ENCODE results near the gene GARIN5B. TPM values are rescaled to one million over a fixed set of nuclear protein-coding genes. Genes with fewer than 3 reads are reported as not detected.
A peak's percentile ranks its signal among the peaks of the same experiment; 100 is the strongest.

The GARIN5B gene
- total RNA-seq, 4 donors from 2014 or later: not detected

DNA sequence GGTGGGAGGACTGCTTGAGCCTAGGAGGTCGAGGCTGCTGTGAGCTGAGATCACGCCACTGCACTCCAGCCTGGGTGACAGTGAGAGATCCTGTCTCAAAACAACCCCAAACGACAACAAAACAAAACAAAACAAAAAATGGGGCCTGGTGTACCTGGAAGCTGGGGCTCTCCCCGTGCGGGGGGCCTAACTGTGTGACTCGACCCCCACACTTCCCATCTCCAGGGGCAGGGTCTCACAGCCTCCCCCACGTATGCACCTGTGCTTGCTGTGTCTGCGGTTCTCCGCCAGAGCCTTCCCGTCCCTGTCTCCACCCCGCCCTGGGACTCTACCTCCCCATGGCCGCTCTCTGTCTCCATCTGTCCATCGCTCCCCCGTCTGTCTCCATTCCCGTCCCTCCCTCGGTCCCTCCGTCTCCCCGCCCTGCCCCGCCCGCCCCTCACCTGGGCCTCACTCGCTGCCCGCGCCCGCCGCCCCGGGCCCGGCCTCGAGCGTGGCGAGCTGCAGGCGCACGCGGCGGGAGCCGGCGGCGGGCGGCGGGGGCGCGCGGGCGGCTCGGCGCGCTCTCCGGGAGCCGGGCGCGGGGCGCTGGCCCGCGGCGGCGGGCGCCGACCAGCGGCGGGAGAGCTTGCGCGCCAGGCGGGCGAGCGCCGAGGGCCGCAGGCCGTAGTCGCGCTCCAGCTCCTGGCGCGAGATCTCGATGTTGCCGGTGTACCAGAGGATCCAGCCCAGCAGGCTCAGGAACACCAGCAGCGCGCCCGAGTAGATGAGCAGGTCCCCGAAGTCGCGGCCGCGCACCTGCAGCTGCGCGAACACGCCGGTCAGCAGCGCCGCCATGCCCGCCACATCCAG is 20.4 kb upstream of the GARIN5B start:
- peak; percentile 72 to 77 for DNase-seq
- H3K27ac ChIP-seq: peak overlapping the region in 1 of 3 donors; percentile 98
- 18 to 20% methylated on average over 15 to 19 of the region's 88 CpGs for WGBS, 2 donors

DNA sequence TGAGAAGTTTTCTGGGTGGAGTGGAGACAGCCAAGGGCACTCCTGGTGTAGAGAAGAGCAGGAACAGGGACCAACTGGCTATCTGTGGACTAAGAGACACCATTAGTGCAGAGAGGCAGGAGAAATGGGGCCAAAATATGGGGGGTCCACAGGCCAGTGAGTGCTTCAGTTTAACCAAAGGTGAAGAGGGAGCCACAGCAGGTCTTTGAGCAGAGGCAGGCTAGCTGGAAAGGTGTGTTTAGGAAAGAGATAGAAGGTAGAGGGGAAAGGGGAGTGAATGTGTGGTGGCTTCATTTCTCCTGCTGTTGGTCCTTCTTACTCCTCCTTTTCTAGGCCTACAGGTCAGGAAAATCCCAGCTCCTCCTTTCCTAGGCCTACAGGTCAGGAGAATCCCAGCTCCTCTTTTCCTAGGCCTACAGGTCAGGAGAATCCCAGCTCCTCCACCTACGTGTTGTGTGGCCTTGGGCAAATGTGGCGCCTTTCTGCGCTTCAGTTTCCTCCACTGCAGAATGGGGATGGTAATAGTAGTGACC is 19.5 kb upstream of the GARIN5B start:
- DNase-seq: no peak
- Histone ChIP-seq H3K27me3 (peaks cover 3% of the 10 kb centered on the region), H3K9me3 (no peaks in the 10 kb centered on the region), H3K4me3 (replicated peaks in 1 of 3) (no peak overlapping the region), H3K36me3 (peaks cover 4% of the 10 kb centered on the region in 2 donors), H3K4me1 (peaks cover 28 to 30% of the 10 kb centered on the region in 2 donors), H3K27ac (no peak overlapping the region)
- intact Hi-C loops (cut with DNase I): loop anchor here (10.0 kb wide), 1 partner anchor 272 kb away; the partner anchor contains the start of gene U2AF2
- WGBS, 2 donors: 98 to 100% methylated on average over 3 of the region's 3 CpGs
- no peak for TF ChIP-seq POLR2A (IDR thresholded peaks at IDR 0.05)
- TF ChIP-seq, protein P1, sequence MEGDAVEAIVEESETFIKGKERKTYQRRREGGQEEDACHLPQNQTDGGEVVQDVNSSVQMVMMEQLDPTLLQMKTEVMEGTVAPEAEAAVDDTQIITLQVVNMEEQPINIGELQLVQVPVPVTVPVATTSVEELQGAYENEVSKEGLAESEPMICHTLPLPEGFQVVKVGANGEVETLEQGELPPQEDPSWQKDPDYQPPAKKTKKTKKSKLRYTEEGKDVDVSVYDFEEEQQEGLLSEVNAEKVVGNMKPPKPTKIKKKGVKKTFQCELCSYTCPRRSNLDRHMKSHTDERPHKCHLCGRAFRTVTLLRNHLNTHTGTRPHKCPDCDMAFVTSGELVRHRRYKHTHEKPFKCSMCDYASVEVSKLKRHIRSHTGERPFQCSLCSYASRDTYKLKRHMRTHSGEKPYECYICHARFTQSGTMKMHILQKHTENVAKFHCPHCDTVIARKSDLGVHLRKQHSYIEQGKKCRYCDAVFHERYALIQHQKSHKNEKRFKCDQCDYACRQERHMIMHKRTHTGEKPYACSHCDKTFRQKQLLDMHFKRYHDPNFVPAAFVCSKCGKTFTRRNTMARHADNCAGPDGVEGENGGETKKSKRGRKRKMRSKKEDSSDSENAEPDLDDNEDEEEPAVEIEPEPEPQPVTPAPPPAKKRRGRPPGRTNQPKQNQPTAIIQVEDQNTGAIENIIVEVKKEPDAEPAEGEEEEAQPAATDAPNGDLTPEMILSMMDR (IDR thresholded peaks at IDR 0.05): no peak

More for the DNA sequence above, 20.4 kb upstream of the GARIN5B start:
- Histone ChIP-seq H3K36me3 (peaks cover 13% of the 10 kb centered on the region in 2 donors), H3K9me3 (no peaks in the 10 kb centered on the region), H3K4me1 (peaks cover 35 to 38% of the 10 kb centered on the region in 2 donors), H3K4me3 (replicated peaks in 1 of 3) (peak overlapping the region in 1 of 3 donors; percentile 27), H3K27me3 (no peaks in the 10 kb centered on the region)
- intact Hi-C loops (cut with DNase I): loop anchor here (10.0 kb wide), 1 partner anchor 271 kb away; the partner anchor contains the start of gene U2AF2
- TF ChIP-seq, protein P1 (IDR thresholded peaks at IDR 0.05): peak in 2 of 6 experiments; percentile 27 to 28
- no peak for TF ChIP-seq POLR2A (IDR thresholded peaks at IDR 0.05)

DNA sequence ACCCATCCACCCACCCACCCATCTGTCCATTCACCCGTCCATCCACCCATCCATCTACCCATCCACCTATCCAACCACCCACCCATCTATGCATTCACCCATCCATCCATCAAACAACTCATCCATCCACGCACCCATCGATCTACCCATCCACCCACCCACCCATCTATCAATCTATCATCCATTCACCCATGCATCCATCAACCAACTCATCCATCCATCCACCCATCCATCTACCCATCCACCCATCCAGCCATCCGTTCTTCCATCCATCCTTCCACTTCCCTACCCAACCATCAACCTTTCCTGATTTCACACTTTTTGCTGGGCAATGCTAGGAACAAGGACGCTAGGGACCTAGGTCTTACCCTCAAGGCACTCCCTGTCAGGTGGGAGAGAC is 19.0 kb upstream of the GARIN5B start:
- no peak for DNase-seq
- no peak overlapping the region for H3K27ac ChIP-seq
- peaks cover 5% of the 10 kb centered on the region for H3K27me3 ChIP-seq
- H3K4me3 ChIP-seq (replicated peaks in 1 of 3): no peak overlapping the region
- WGBS, 2 donors: 97 to 99% methylated on average over 5 of the region's 5 CpGs
- no peaks in the 10 kb centered on the region for H3K36me3 ChIP-seq
- H3K4me1 ChIP-seq: peaks cover 23 to 24% of the 10 kb centered on the region in 2 donors
- intact Hi-C loops (cut with DNase I): loop anchor here (10.0 kb wide), 1 partner anchor 273 kb away; the partner anchor contains the start of gene U2AF2
- H3K9me3 ChIP-seq: no peaks in the 10 kb centered on the region
- TF ChIP-seq, protein P1 (IDR thresholded peaks at IDR 0.05): no peak
- TF ChIP-seq POLR2A (IDR thresholded peaks at IDR 0.05): no peak

DNA sequence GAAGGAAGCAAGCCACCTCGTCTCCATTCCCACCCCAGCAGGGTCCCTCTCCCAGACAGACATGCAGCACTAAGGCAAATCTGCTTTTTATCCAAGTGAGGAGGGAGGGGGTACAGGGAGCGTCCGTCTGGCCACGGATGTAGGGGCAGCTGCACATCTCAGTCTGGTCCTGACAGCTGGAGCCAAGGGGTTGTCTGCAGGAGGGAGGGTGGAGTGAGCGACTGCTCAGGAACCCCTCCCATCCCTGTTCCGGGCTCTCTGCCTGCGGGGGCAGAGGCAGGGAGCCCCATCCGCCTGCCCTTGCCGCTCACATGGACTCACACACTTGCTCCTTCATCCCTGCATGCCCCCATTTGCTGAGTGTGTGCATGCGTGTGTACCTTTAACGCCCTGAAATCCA is 16.1 kb upstream of the GARIN5B start:
- H3K4me3 ChIP-seq (replicated peaks in 1 of 3): no peak overlapping the region
- intact Hi-C loops (cut with DNase I): no loop called here
- H3K4me1 ChIP-seq: peaks cover 8 to 10% of the 10 kb centered on the region in 2 donors
- H3K36me3 ChIP-seq: no peaks in the 10 kb centered on the region
- H3K9me3 ChIP-seq: no peaks in the 10 kb centered on the region
- DNase-seq: no peak
- H3K27ac ChIP-seq: no peak overlapping the region
- peaks cover 11% of the 10 kb centered on the region for H3K27me3 ChIP-seq
- WGBS, 2 donors: 60 to 70% methylated on average over 7 to 11 of the region's 11 CpGs
- no peak for TF ChIP-seq POLR2A (IDR thresholded peaks at IDR 0.05)
- TF ChIP-seq, protein P1 (IDR thresholded peaks at IDR 0.05): no peak
